ENCODE measurements around the gene LRRFIP1. TPM values are rescaled to one million over a fixed set of nuclear protein-coding genes. Genes with fewer than 3 reads are reported as not detected.
"Not testable (repeated sequence)": the region's sequence is repeated elsewhere in the genome, so short reads cannot be mapped to it uniquely, and the experiment has no call there.

The LRRFIP1 gene
- total and polyA plus RNA-seq, 10 of the 15 experiments (the other 5 are each of a cell fraction or from before 2014, with no cell fraction given) = 36.2 to 120 (median 74.3) TPM

DNA sequence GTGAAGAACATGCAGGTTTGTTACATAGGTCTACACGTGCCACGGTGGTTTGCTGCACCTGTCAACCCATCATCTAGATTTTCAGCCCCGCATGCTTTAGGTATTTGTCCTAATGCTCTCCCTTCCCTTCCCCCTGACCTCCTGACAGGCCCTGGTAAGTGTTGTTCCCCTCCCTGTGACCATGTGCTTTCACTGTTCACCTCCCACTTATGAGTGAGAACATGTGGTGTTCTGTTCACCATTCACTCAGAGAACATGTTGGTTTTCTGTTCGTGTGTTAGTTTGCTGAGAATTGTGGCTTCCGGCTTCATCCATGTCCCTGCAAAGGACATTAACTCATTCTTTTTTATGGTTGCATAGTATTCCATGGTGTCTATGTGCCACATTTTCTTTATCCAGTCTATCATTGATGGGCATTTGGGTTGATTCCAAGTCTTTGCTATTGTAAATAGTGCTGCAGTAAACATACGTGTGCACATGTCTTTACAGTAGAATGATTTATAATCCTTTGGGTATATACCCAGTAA, 39.7 kb downstream of the LRRFIP1 start:
- 70% methylated on average over 6 of the region's 6 CpGs for WGBS (ENCODE audit: insufficient coverage, insufficient replicate concordance, low lambda C conversion rate, missing lambda C conversion rate)
- BruUV-seq (replicated peaks); H3K9me3 ChIP-seq (replicated peaks; ENCODE audit: control insufficient read depth, insufficient read depth, low read length); H3K36me3 ChIP-seq (ENCODE audit: control insufficient read depth in 2 of 2, insufficient read depth in 2 of 2, low read length in 1 of 2); in situ Hi-C loops (cut with MboI); DNase-seq (ENCODE audit: low read depth, low spot score); H3K27me3 ChIP-seq (replicated peaks in 1 of 2; ENCODE audit: control insufficient read depth in 2 of 2, insufficient read depth in 2 of 2, low read length in 1 of 2); H4K20me1 ChIP-seq (ENCODE audit: control insufficient read depth, insufficient read depth); H3K4me2 ChIP-seq (ENCODE audit: control insufficient read depth, insufficient read depth); H3K4me3 ChIP-seq; H3K9ac ChIP-seq (ENCODE audit: control insufficient read depth, insufficient read depth, low read length); H2AFZ ChIP-seq (ENCODE audit: control insufficient read depth, low read depth, low read length); ATAC-seq; H3K27ac ChIP-seq (ENCODE audit: control insufficient read depth, insufficient read depth); H3K79me2 ChIP-seq (ENCODE audit: control insufficient read depth, insufficient read depth, low read length); FAIRE-seq: not testable (repeated sequence)
- ChIA-PET SMC1A (ENCODE audit: uncharacterized antibody, unreplicated experiment) (interaction anchor here (1.0 to 12.5 kb wide), 3 partner anchors 28 to 82 kb away, joined by 5 to 155 read pairs (median 151); no protein-coding TSS in a partner anchor), POLR2A (interaction anchor here (0.7 kb wide), 1 partner anchor 67 kb away, joined by 3 read pairs; no protein-coding TSS in a partner anchor), RAD21 (ENCODE audit: unreplicated experiment) (interaction anchor here (0.9 to 1.4 kb wide), 3 partner anchors 63 to 91 kb away, joined by 3 read pairs; no protein-coding TSS in a partner anchor), CTCF (interaction anchor here (0.9 kb wide), 1 partner anchor 78 kb away, joined by 3 read pairs; no protein-coding TSS in a partner anchor)
- peaks cover 28% of the 10 kb centered on the region for H3K4me1 ChIP-seq (ENCODE audit: control insufficient read depth, insufficient read depth, low read length)
- intact Hi-C loops (cut with micrococcal nuclease; ENCODE audit: unreplicated experiment) = loop anchor here (5.0 kb wide), 1 partner anchor 35 kb away; no protein-coding TSS in a partner anchor

DNA sequence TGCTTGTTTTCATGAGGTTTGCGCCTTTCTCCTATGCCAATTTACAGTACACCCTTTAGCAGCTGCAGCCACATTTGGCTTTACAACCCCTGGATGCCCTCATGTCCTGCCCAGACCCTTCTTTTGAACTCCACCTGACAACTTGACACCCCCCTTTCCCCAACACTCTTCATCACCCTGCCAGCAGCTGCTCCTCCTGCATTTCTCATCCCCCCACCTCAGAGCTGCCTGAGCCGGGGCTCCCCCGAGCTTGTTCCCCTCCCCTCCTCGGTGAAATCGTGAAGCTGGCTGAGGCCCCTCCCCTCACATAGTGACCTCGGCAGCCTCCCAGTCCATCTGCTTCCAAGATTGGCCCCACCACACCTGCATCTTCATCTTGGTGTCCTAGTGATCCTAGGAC, 40.5 kb downstream of the LRRFIP1 start:
- POLR2A ChIA-PET = interaction anchor here (0.7 to 1.3 kb wide), 2 partner anchors 20 to 68 kb away, joined by 3 to 5 read pairs; no protein-coding TSS in a partner anchor
- H3K79me2 ChIP-seq (ENCODE audit: control insufficient read depth, insufficient read depth, low read length) = no peaks in the 10 kb centered on the region
- in situ Hi-C loops (cut with MboI) = no loop called here
- intact Hi-C loops (cut with micrococcal nuclease; ENCODE audit: unreplicated experiment) = loop anchor here (5.0 kb wide), 1 partner anchor 34 kb away; no protein-coding TSS in a partner anchor
- H3K4me3 ChIP-seq = no peak overlapping the region
- no peak for ATAC-seq
- no TSS peak for BruUV-seq (replicated peaks)
- no peak overlapping the region for H2AFZ ChIP-seq (ENCODE audit: control insufficient read depth, low read depth, low read length)
- TF ChIP-seq MYB (IDR thresholded peaks at IDR 0.05; ENCODE audit: borderline replicate concordance, low read depth, low read length) = no peak
- no peak for TF ChIP-seq EED (IDR thresholded peaks at IDR 0.05; ENCODE audit: low read depth)
- no peak for TF ChIP-seq SMAD5 (IDR thresholded peaks at IDR 0.05; ENCODE audit: low read depth)
- TF ChIP-seq RCOR1 (conservative IDR thresholded peaks at IDR 0.05; ENCODE audit: low read depth, low read length) = no peak
- TF ChIP-seq, protein P1, sequence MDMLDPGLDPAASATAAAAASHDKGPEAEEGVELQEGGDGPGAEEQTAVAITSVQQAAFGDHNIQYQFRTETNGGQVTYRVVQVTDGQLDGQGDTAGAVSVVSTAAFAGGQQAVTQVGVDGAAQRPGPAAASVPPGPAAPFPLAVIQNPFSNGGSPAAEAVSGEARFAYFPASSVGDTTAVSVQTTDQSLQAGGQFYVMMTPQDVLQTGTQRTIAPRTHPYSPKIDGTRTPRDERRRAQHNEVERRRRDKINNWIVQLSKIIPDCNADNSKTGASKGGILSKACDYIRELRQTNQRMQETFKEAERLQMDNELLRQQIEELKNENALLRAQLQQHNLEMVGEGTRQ (IDR thresholded peaks at IDR 0.05; ENCODE audit: borderline replicate concordance, low read depth, low read length) = no peak
- TF ChIP-seq, protein P2, sequence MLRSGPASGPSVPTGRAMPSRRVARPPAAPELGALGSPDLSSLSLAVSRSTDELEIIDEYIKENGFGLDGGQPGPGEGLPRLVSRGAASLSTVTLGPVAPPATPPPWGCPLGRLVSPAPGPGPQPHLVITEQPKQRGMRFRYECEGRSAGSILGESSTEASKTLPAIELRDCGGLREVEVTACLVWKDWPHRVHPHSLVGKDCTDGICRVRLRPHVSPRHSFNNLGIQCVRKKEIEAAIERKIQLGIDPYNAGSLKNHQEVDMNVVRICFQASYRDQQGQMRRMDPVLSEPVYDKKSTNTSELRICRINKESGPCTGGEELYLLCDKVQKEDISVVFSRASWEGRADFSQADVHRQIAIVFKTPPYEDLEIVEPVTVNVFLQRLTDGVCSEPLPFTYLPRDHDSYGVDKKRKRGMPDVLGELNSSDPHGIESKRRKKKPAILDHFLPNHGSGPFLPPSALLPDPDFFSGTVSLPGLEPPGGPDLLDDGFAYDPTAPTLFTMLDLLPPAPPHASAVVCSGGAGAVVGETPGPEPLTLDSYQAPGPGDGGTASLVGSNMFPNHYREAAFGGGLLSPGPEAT (IDR thresholded peaks at IDR 0.05; ENCODE audit: low read depth) = no peak
- no peak for TF ChIP-seq CHD2 (IDR thresholded peaks at IDR 0.05; ENCODE audit: borderline replicate concordance, low read depth, low read length)
- no peak overlapping the region for H3K4me2 ChIP-seq (ENCODE audit: control insufficient read depth, insufficient read depth)
- RAD21 ChIA-PET (ENCODE audit: unreplicated experiment) = interaction anchor here (0.9 to 11.6 kb wide), 4 partner anchors 25 to 96 kb away, joined by 3 to 209 read pairs (median 4); no protein-coding TSS in a partner anchor
- CTCF ChIA-PET = interaction anchor here (0.6 to 12.6 kb wide), 6 partner anchors 27 to 301 kb away, joined by 3 to 298 read pairs (median 6); no protein-coding TSS in a partner anchor
- peaks cover 0 to 6% of the 10 kb centered on the region in 2 experiments; a peak in 2 of 4 replicates for H3K27me3 ChIP-seq (replicated peaks in 1 of 2; ENCODE audit: control insufficient read depth in 2 of 2, insufficient read depth in 2 of 2, low read length in 1 of 2)
- 88% methylated on average over 6 of the region's 6 CpGs for WGBS (ENCODE audit: insufficient coverage, insufficient replicate concordance, low lambda C conversion rate, missing lambda C conversion rate)
- no peak overlapping the region for H3K27ac ChIP-seq (ENCODE audit: control insufficient read depth, insufficient read depth)
- SMC1A ChIA-PET (ENCODE audit: uncharacterized antibody, unreplicated experiment) = interaction anchor here (0.7 to 12.5 kb wide), 9 partner anchors 8 to 155 kb away, joined by 3 to 155 read pairs (median 4); no protein-coding TSS in a partner anchor
- no peak for DNase-seq (ENCODE audit: low read depth, low spot score)
- H4K20me1 ChIP-seq (ENCODE audit: control insufficient read depth, insufficient read depth) = no peaks in the 10 kb centered on the region
- no peaks in the 10 kb centered on the region for H3K9me3 ChIP-seq (replicated peaks; ENCODE audit: control insufficient read depth, insufficient read depth, low read length)
- H3K36me3 ChIP-seq (ENCODE audit: control insufficient read depth in 2 of 2, insufficient read depth in 2 of 2, low read length in 1 of 2) = no peaks in the 10 kb centered on the region
- FAIRE-seq = no peak
- peaks cover 36% of the 10 kb centered on the region for H3K4me1 ChIP-seq (ENCODE audit: control insufficient read depth, insufficient read depth, low read length)
- no peak overlapping the region for H3K9ac ChIP-seq (ENCODE audit: control insufficient read depth, insufficient read depth, low read length)

All from GM12878 (cell line).